OCI-M2 (cell line): ENCODE data around the gene USP17L30.
"Not testable (repeated sequence)": the region's sequence is repeated elsewhere in the genome, so short reads cannot be mapped to it uniquely, and the experiment has no call there.

Experiments
- DNase-seq: peaks from one replicate; lab custom pipeline; 2025; ENCODE audit not compliant: unreplicated experiment; lab: John Stamatoyannopoulos, UW

The USP17L30 gene

GRCh38 chr4:9362829-9363228 lies at the start of gene USP17L30:
TSS of gene USP17L30 (plus strand) at chr4:9363129. CDS start at chr4:9363129, 0 bp downstream.
- not testable (repeated sequence) for DNase-seq

DNA sequence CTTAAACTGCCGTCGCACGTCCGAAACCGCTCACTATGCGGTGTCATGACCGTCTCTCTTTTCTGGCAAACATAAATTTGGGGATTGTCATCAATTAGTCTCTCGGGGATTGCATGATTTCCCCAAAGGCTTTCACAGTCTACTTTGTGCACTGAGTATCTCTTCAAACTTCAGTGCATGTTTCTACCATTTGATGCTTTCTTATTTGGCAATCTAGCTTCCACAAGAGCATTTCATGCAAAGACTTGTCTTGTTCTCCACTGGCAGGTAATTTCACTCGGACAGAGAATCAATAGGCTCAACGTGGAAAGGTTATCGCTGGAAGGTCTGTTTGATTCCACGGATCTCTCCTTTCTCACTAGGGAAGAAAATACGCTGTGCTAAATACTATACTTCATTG lies 38.7 kb upstream of the USP17L30 start:
- DNase-seq = not testable (repeated sequence)

DNA sequence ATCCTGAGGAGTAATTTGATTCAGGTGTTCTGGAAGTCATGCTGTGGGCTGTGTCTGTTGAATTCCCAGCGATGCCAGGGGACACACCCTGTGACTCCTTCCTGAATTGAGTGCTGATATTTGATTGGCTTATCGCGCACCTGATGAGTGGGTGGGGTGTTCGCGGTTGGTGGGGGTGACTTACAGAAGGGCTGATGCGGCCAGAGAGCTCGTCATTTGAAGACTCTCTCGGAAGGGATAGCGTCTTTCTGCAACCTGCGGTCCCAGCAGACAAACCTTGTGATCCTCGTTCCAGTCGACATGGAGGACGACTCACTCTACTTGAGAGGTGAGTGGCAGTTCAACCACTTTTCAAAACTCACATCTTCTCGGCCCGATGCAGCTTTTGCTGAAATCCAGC lies 38.1 kb upstream of the USP17L30 start, which contains the start of gene USP17L24:
Gene USP17L24 (plus strand): TSS at position 301 of the 400 bp plus-strand sequence. CDS start 0 bp downstream, at position 301.
- DNase-seq = not testable (repeated sequence)

GRCh38 chr4:9329611-9330010 lies 33.3 kb upstream of the USP17L30 start, which contains the start of gene USP17L25:
TSS of gene USP17L25 (plus strand) at chr4:9329911. CDS start at chr4:9329911, 0 bp downstream.
- DNase-seq = not testable (repeated sequence)

DNA sequence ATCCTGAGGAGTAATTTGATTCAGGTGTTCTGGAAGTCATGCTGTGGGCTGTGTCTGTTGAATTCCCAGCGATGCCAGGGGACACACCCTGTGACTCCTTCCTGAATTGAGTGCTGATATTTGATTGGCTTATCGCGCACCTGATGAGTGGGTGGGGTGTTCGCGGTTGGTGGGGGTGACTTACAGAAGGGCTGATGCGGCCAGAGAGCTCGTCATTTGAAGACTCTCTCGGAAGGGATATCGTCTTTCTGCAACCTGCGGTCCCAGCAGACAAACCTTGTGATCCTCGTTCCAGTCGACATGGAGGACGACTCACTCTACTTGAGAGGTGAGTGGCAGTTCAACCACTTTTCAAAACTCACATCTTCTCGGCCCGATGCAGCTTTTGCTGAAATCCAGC lies 28.6 kb upstream of the USP17L30 start, which contains the start of gene USP17L26:
Gene USP17L26 (plus strand): TSS at position 301 of the 400 bp plus-strand sequence. CDS start 0 bp downstream, at position 301.
- not testable (repeated sequence) for DNase-seq

GRCh38 chr4:9339103-9339502 lies 23.8 kb upstream of the USP17L30 start, which contains the start of gene USP17L5:
TSS of gene USP17L5 (plus strand) at chr4:9339403. CDS start at chr4:9339403, 0 bp downstream.
- DNase-seq = not testable (repeated sequence)

DNA sequence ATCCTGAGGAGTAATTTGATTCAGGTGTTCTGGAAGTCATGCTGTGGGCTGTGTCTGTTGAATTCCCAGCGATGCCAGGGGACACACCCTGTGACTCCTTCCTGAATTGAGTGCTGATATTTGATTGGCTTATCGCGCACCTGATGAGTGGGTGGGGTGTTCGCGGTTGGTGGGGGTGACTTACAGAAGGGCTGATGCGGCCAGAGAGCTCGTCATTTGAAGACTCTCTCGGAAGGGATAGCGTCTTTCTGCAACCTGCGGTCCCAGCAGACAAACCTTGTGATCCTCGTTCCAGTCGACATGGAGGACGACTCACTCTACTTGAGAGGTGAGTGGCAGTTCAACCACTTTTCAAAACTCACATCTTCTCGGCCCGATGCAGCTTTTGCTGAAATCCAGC lies 19.1 kb upstream of the USP17L30 start, which contains the start of gene USP17L27:
Gene USP17L27 (plus strand): TSS at position 301 of the 400 bp plus-strand sequence. CDS start 0 bp downstream, at position 301.
- DNase-seq = not testable (repeated sequence)

- DNase-seq = not testable (repeated sequence)
Measured at GRCh38 chr4:9348593-9348992, 14.3 kb upstream of the USP17L30 start, which contains the start of gene USP17L28. TSS of gene USP17L28 (plus strand) at chr4:9348893. CDS start at chr4:9348893, 0 bp downstream.

DNA sequence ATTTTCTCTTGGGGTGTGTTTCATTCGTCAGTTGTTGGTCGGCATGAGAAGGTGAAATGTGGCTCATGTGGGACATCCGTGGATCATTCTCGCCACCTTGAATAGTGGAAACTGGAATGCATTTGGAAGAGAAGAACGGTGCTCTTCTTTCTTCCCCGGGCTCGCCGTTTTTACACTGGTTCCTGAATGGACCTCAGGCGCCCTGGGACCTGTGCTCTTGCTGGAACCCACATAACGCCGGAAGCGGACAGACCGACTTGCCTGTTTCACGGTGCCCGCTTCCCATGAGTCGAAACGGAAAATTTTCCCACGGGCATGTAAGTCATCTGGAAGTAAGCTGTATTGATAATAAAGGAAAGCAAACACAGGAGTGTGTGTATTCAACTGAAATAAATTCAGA lies 12.1 kb upstream of the USP17L30 start:
- not testable (repeated sequence) for DNase-seq

DNA sequence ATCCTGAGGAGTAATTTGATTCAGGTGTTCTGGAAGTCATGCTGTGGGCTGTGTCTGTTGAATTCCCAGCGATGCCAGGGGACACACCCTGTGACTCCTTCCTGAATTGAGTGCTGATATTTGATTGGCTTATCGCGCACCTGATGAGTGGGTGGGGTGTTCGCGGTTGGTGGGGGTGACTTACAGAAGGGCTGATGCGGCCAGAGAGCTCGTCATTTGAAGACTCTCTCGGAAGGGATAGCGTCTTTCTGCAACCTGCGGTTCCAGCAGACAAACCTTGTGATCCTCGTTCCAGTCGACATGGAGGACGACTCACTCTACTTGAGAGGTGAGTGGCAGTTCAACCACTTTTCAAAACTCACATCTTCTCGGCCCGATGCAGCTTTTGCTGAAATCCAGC lies 9.6 kb upstream of the USP17L30 start, which contains the start of gene USP17L29:
Gene USP17L29 (plus strand): TSS at position 301 of the 400 bp plus-strand sequence. CDS start 0 bp downstream, at position 301.
- not testable (repeated sequence) for DNase-seq

- DNase-seq = not testable (repeated sequence)
Measured at GRCh38 chr4:9379881-9380280, 17.0 kb downstream of the USP17L30 start.

DNA sequence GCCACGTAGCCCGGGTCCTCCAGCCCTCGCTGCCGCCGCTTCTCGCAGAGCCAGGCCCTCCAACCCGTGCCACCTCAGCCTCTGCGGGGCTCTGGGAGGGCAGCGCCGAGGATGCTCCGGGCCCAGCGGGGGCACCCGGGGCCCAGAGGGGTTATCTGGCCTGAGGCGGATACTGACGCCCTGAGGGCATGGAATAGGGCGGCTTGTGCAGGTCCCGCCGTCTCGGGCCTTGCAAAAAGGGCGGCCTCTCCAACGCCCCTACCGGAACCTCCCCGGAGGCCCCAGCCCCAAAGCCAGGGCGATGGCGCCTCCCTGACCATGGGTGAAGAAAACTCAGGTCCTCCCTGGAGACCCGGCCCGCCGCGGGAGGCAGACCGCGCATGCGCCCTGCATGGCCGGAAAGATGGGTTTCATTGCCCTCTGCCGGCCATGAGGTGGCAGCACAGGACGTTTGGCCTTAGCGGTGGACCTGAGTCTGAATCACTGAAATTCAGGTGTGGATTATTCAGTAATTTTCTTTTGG lies 18.1 kb downstream of the USP17L30 start:
- DNase-seq = not testable (repeated sequence)

- DNase-seq = no peak
Measured at GRCh38 chr4:9384126-9384525, 21.2 kb downstream of the USP17L30 start.

GRCh38 chr4:9389001-9389400 lies 26.1 kb downstream of the USP17L30 start:
- not testable (repeated sequence) for DNase-seq

DNA sequence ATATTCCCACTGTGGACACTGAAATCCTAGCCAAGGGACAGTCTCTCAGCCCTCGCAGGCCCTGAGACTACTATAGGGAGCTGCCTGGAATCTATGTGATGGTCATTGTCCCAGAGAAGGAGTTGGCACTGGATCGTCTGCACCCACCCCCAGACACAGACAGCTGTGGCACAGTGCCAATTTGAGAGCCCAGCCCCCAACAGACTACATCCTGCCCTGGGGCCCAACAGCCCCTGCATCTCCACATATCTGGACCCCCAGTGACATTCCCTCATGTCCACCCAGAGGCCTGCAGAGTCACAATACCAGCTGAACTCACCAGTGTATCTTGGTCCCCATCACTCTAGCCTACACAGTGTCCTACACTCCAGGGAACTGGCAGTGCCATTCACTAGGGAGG lies 42.8 kb downstream of the USP17L30 start:
- not testable (repeated sequence) for DNase-seq

- DNase-seq = not testable (repeated sequence)
Measured at GRCh38 chr4:9406491-9406890, 43.6 kb downstream of the USP17L30 start.

- no peak for DNase-seq
Measured at GRCh38 chr4:9409793-9410192, 46.9 kb downstream of the USP17L30 start.
